SKM-1 treated with dmso at 0.1 percent for 144 hours (cell line): ENCODE measurements around the gene MPP7.
"Not testable (repeated sequence)": the region's sequence is repeated elsewhere in the genome, so short reads cannot be mapped to it uniquely, and the experiment has no call there.

ENCODE experiments used
- DNase-seq: peaks from one replicate; lab custom pipeline; 2025; ENCODE audit not compliant: unreplicated experiment; lab: John Stamatoyannopoulos, UW

The MPP7 gene

DNA sequence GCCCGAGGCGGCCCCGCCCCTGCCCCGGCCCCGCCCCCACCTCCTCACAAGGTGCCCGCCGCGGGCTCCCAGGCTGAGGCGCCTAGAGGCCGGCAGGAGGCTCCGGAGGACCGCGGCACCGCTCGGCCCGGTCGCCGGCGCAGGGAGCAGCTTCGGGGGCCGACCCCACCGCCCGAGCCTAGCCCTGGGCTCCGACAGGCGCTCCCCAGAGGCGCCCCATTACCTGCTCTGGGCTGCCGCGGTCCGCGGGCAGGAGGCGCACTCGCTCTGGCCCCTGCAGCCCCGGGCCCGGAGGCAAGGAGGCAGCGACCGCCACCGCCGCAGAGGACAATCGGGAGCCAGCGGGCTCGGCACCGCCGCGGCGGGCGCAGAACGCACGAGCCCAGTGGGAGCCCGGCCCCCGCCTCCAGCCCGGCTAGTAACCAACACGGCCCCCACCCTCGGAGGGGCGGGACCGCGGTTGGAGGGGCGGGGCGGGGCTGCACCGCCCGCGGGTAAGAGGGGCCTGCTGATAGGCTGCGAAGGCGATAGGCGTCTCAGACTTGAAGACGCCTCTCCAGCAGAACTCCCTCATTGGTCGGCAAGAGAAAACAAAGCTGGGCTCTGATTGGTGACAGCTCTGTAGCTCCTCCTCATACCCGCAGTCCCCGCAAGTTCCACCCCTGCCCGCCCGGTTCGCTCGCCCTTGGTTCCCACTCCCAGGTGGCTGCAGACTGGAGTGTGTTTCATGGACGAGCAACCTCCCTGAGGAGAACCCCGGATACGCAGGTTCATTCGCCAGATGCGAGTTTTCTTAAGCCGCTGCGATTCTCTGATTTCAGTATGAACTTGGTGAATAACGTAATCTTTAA, at the start of gene MPP7:
TSS of gene MPP7 (minus strand) at position 427 of the 851 bp plus-strand sequence. CDS start 64,460 bp downstream, outside the sequence.
- peak; percentile 88 for DNase-seq

DNA sequence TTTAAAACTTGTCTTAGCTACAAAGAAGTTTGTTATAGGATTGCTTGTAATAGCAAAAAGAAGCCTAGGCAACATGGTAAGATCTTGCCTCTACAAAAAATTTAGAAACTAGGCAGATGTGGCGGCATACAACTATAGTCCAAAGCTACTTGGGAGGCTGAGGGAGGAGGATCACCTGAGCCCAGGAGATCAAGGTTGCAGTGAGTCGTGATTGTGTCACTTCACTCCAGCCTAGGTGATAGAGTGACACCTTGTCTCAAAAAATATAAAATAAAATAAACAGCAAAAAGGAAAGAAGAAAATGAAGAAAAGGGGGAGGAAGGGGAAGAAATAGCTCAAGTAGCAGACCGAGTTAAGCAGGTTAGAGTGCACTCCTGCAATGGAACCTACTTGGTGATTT, 47.0 kb upstream of the MPP7 start:
- DNase-seq = no peak

DNA sequence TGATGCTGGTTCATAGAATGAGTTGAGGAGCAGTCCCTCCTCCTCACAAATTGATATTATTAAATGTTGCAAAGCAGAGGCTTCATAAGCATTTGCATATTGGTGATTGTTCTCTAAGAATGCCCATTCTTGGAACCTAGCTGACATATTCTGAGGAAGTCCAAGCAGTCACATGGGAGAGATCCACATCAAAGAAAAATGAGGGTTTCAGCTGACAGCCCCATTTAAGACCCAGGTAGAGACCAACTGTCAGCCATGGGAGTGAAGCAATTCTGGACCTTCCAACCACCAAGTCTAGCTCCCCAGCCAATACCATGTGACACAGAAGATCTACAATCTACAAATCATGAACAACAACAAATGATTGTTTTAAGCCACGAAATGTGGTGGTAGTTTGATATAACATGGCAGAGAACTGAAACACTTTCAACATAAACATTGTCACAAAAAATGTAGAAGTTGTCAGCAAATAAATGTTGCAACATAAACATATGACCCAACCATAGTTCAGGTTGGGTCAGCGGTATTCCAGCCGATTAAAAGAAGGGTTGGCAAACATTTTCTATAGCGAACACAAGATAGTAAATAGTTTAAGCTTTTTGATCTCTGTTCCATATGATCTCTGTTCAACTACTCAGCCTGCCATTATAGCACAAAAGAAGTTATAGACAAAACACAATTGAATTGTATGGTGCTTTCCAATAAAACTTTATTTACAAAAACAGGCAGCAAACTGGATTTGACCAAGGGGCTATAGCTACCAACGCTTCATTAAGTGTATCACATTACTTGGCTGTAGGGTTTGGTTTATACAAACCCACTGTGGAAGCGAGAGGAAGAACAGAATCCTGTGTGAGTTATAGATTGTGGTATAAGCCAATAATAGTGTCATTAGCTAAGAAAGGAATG, 41.4 kb upstream of the MPP7 start:
- no peak for DNase-seq

DNA sequence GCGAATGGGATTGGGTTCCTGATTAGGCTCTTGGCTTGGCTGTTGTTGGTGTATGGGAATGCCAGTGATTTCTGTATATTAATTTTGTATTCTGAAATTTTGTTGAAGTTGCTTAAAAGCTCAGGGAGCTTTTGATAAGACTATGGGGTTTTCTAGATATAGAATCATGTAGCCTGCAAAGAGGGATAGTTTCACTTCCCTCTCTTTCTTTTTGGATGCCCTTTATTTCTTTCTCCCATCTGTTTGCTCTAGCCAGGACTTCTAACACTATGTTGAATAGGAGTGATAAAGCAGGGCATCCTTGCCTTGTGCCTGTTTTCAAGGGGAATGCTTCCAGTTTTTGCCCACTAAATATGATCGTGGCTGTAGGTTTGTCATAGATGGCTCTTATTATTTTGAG, 40.4 kb upstream of the MPP7 start:
- DNase-seq = no peak

DNA sequence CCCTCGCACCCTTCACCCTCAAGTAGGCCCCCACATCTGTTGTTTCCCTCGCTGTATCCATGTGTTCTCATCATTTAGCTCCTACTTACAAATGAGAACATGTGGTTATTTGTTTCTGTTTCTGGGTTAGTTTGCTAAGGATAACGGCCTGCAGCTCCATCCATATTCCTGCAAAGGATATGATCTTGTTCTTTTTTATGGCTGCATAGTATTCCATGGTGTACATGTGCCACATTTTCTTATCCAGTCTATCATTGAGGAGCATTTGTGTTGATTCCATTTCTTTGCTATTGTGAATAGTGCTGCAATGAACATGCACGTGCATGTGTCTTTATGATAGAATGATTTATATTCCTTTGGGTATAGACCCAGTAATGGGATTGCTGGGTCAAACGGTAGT, 38.8 kb upstream of the MPP7 start:
- not testable (repeated sequence) for DNase-seq

DNA sequence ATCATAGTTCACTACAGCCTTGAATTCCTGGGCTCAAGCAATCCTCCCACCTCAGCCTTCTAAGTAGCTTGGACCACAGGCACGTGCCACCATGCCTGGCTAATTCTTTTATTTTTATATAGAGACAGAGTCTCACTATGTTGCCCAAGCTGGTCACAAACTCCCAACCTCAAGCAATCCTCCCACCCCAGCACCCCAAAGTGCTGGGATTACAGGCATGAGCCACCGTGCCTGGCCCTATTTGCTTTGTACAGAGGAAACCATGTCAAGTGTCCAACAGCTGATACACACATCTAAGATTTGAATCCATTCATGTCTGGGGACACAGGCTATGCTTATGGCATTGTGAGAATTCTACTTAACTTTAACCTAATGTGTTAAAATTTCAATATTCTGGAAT, 29.9 kb upstream of the MPP7 start:
- no peak for DNase-seq

DNA sequence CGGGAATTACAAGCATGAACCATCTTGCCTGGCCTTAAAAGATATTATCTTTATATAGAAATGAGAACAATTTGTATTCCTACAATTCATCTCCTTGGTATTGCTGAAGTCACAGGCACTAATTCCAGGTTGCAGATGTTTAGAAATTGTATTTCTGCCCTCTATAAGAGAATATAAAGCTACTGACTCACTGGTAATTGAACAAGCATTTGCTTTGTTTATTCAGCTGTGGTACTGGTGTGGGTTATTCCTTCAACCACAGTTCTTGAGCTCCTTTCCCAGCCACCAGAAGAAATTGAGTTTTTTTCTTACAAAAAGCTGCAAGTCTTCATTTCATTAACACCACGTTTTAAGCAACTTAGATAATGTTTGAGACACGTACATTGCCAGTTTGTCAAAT, 29.0 kb upstream of the MPP7 start:
- DNase-seq = no peak

DNA sequence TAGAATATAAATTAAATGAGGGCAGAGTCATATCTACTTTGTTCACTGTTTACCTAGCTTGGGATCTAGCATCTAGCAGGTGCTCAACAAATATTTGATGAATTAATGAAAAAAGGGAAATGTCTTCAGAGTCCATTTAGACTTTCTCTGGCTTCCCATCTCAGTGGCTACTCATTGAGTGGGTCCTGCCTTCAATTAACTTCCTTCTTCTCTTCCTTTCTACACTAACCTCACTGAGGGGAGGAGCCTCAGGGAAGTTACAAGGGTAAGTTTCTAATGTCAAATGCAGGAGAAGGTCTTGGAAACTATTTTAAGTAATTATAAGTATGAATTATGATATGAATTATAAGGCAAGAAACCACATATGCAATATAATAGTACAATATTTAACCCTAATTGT, 28.2 kb upstream of the MPP7 start:
- peak; percentile 23 for DNase-seq

DNA sequence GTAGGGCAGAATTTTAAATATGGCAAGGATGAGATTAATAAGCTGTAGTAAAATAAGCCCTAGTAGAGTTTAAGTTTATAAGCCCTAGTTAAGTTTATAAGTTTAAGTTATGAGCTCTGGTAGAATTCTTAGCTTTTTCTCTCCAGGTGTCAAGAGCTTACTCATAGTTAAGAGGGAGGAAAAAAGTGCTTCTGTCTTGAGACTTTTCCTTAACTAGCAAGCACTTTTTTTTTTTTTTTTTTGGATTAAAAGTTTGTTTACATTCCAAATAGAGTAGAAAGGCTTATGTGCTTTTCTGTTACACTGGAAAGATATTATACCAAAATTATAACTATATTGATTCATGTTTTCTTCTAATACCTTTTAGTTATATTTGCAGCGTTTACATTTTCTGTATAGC, 25.5 kb upstream of the MPP7 start:
- DNase-seq = no peak

DNA sequence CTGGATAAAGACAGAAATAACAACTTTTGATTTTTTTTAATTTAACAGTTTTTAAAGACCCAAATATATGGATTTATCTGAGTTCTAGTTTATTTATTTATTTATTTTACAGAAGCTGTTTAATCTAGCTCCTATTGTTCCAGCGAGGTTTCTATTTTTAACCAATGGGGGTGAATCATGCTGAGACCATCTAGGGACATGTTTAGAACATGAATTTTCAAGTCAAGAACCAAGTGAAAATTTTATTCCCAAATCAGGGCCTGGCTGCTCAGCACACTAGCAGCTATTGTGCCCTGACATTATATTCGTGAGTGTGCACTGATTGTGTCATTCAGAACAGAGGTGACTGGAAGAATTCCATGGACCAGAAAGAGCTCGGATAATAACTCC, 24.6 kb upstream of the MPP7 start:
- DNase-seq = no peak

DNA sequence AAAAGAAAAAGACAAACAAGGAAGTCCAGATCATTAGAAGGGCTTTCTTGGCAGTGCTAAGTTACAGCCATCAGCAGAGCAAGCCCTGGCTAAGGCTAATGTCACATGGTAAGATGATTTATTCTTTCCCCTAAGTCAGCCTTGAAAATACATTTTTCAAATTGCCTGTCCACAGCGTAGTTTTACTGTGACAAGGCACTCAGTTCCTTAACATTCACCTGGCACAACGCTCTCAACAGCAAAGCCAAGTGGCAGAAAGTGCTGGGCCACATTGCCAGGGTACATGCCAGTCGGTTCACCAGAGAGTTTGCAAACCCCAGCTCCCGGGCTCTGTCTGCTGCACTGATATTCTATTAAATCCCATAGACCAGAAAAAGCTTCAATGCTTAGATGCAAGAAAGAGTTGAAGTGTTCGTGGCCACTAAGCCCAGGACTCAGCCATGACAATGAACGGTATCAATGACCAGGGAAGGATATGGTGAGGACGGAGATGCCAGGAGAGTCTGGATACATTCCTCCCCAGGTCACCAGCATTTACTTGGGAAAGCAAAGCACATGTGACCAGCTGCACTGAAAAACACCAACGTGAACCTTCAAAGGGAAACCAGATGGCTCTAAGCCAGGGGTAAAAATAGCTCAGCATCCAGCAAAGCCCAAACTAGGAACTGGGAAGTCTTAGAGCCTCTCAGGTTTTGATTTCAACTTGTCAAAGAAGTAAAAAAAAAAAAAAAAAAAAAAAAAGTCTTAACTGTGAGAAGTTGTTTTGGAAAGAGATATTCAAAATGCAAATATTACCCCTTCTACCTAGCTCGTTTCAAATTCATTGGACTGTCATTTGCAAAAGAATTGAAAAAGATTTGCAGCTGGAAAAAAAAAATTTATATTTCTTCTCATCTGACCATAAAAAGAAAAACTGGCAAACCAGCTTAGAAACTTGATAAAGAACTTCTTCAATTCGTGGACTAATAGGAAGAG, 23.9 kb upstream of the MPP7 start:
- DNase-seq = no peak

DNA sequence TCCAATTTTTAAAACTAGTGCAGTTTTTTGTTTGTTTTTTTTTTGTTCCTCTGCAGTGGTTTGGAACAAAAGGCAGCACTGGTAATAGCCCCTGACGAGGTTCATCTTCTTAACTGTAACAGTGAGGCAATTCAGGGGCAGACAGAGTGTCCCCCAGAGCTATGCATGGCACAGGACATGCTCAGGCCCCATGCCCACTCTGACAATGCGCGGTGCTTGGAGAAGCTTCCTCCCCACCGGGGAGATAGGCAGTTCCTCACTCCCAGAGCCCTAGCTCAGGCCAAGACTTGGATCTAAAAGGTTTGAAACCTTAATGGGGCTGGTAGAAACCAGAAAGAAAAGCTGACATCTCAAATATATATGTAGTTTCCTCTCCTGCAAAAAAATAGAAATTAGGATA, 17.9 kb upstream of the MPP7 start:
- no peak for DNase-seq

DNA sequence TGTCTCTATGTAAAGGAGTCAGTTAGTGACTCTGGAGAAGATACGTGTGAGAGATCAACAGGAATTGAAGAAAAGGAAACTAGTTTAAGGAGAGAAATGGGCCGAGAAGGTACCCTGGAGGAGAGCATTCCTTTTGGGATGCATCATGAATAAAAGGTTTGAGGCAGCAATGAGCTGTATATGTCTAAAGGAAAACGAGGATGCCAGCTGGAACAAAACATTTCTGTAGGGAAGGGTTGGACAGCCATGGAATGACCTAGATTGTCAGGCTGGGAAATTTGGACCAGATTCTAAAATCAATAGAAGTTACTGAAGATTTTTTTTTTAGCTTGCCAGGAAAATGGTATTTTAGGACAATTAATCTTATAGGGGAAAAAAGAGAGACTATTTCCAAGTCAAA, 17.2 kb upstream of the MPP7 start:
- DNase-seq = no peak

DNA sequence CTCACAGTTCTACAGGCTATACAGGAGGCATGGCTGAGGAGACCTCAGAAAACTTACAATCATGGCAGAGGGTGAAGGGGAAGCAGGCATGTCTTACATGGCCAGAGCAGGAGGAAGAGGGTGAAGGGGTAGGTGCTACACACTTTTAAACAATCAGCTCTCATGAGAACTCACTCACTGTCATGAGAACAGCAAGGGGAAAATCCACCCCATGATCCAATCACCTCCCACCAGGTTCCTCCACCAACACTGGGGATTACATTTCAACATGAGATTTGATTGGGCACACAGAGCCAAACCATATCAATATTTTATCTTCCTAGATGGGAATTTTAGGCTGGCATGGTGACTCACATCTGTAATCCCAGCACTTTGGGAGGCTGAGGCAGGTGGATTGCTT, 16.2 kb upstream of the MPP7 start:
- DNase-seq = not testable (repeated sequence)

DNA sequence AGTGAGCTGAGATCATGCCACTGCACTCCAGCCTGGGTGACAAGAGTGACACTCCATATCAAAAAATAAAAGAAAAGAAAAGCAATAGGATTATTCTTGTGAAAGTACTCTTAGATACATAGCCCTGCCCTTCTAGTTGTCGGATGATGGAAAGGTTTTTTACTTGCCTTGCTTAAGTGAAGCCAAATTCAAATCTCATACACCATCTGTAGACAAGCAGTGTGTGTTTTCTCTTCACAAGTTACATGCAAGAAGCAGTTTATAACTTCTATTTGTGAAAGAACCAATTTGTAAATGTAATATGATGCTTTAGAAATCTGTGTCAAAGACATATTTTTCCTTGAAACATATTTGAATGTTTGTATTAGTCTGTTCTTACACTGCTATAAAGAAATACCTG, 15.8 kb upstream of the MPP7 start:
- no peak for DNase-seq

DNA sequence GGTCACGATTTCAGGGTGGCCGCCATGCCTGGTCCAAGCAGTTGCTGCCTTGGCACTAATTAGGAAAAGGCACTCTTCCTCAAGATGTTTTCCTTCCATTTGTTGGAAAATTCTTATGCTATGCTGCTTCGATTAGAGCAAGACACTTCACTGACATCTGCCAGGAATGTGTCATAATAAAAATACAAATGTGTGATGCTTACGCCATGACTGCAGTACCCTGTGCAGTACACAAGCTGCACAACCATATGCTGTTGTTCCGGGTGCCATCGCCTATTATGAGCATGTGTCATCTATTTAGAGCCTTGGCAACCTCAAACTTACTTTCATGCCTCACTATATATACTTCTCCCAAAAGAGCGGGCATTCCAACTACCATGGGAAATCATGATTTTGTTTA, 14.9 kb upstream of the MPP7 start:
- no peak for DNase-seq

DNA sequence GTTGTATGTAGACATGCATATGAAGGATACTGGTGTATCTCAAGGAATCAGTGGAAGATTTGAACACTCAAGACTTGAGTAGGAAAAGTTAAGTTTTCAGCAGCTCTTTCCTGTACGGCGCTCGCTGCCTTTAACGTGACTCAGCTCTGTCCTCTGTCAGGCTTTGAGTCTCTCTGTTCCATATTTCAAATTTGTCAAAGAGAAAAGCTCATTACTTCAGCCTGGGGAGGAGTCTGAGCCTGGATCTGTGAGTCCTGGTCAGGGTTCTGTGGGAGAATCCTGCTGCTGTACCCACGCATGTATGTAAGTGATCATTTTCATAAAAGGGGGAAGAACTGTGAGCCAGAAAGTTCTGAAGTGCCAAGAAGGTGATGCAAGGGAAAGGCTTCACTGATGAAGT, 13.8 kb upstream of the MPP7 start:
- no peak for DNase-seq

DNA sequence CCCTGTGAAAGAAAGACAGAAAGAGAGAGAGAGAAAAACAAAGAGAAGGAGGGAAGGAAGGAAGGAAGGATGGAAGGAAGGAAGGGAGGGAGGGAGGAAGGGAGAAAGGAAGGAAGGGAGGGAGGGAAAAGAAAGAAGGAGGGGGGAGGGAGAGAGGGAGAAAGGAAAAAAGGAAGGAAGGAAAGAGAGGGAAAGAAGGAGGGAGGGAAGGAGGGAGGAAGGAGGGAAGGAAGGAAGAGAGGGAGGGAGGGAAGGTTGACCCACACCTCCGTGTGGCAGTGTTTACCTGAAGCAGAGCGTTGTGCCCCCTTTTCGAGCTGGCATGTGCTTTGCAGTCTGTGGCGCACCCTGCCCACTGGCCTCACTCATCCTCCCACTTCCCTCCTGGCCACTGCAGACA, 12.3 kb upstream of the MPP7 start:
- no peak for DNase-seq

DNA sequence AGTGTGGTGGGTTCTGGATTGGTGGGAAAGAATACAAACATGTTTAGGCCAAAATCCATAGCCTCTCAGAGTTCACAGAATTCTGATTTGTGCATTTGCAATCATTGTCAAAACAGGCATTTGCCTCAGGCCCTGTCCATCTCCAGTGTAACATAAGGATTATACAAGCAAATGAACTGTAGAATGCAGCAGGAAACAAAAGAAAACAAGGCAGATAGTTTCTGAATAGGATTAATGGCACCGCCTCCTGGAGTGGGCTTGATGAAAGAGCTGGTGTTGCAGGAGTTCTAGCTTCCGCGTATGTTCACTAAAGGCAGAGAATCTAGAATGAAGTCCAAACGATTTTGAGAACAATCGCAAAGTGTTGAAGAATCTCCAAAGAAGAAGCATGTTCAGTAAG, 11.3 kb upstream of the MPP7 start:
- DNase-seq = no peak

DNA sequence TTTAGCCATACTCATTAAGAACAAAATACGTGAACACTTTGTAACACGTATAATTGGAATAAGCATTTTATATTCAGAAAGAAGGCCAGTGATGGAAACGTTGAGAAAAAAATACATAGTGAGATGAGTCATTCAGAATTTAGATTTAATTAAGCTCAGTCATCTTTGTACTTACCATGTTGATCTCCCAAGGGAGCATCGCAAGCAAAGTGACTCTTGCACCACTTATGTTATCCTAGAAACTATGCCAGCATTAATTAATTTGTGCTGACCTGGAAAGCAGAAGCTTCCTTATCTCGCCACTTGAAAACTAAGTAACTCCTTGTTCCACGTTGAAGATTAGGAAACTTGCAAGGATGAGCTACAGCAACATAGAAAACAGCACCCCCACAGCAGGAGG, 9.7 kb upstream of the MPP7 start:
- no peak for DNase-seq

DNA sequence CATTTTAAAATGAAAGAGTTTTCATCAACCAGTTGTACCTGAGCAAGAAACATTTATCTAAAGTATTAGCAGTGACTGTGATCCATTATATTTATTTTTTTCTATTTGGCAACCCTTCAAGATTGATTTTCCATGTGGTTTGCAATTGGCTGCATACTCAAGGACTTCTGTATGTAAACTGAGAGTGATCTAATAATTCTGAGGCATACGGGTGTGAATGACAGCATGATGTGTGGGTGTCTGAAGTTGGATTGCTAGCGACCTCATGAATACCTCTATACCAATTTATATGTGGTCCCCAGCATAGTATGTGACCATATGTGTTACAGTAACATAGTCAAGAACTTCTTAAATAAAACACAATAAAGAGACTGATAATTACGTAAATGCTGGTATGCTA, 8.2 kb upstream of the MPP7 start:
- DNase-seq = no peak
